NAMALWA (cell line): ENCODE results near the gene OR4C13.
"Not testable (repeated sequence)": the region's sequence is repeated elsewhere in the genome, so short reads cannot be mapped to it uniquely, and the experiment has no call there.

Experiments used
- DNase-seq: peaks from one replicate; pipeline ENCODE4 v3.0.0-alpha.2; 2015; ENCODE audit warnings: low spot score

The OR4C13 gene

GRCh38 chr11:49952091-49952490 is at the start of gene OR4C13:
Gene OR4C13 (plus strand): TSS chr11:49952391. CDS start chr11:49952423, 32 bp downstream.
- DNase-seq = no peak

- DNase-seq = not testable (repeated sequence)
Observed at GRCh38 chr11:49911516-49911915, 40.7 kb upstream of the OR4C13 start.

- DNase-seq = not testable (repeated sequence)
Observed at GRCh38 chr11:49948701-49949100, 3.5 kb upstream of the OR4C13 start.

GRCh38 chr11:49973439-49973838 is 21.2 kb downstream of the OR4C13 start:
- not testable (repeated sequence) for DNase-seq

- not testable (repeated sequence) for DNase-seq
Observed at GRCh38 chr11:49982435-49982834, 30.2 kb downstream of the OR4C13 start, which contains the start of gene OR4C12. Gene OR4C12 (minus strand): TSS chr11:49982535. CDS start chr11:49982501, 34 bp downstream.

- peak; percentile 76 for DNase-seq
Observed at GRCh38 chr11:49995565-49995964, 43.4 kb downstream of the OR4C13 start.
